Adipocyte (in vitro differentiated cells): ENCODE measurements around the gene CSNK1G1.

ENCODE experiments used
- DNase-seq: peaks from one replicate; pipeline ENCODE4 v3.0.0-alpha.2; 2015; ENCODE audit warnings: low read depth
- H3K27me3 ChIP-seq: replicated peaks from 2 replicates; pipeline ENCODE4 v1.7.0; 2013; ENCODE audit warnings: mild to moderate bottlenecking, low read length, moderate library complexity; ENCODE audit not compliant: control insufficient read depth, insufficient read depth
- H3K36me3 ChIP-seq: 2 replicates; pipeline ENCODE4 v1.7.0; 2013; ENCODE audit warnings: low read length, mild to moderate bottlenecking, moderate library complexity; ENCODE audit not compliant: control insufficient read depth, insufficient read depth, severe bottlenecking
- H3K4me1 ChIP-seq: 2 replicates; pipeline ENCODE4 v1.7.0; 2013; ENCODE audit warnings: mild to moderate bottlenecking, low read length, moderate library complexity; ENCODE audit not compliant: control insufficient read depth, insufficient read depth
- H3K4me3 ChIP-seq: 2 replicates; pipeline ENCODE4 v1.7.0; 2013; ENCODE audit warnings: mild to moderate bottlenecking, low read length, moderate library complexity
- H3K9ac ChIP-seq: 2 replicates; pipeline ENCODE4 v1.7.0; 2013; ENCODE audit warnings: mild to moderate bottlenecking, low read length, moderate library complexity
- H3K9me3 ChIP-seq: 2 replicates; pipeline ENCODE4 v1.7.0; 2013; ENCODE audit warnings: mild to moderate bottlenecking, low read length, moderate library complexity; ENCODE audit not compliant: control insufficient read depth

Gene CSNK1G1

GRCh38 chr15:64136347-64136746, 219.6 kb downstream of the CSNK1G1 start:
- Histone ChIP-seq H3K9ac (no peak overlapping the region), H3K27me3 (no peaks in the 10 kb centered on the region), H3K4me1 (peaks cover 11% of the 10 kb centered on the region), H3K9me3 (no peaks in the 10 kb centered on the region), H3K4me3 (no peak overlapping the region), H3K36me3 (peaks cover 74% of the 10 kb centered on the region)
- DNase-seq = no peak

- Histone ChIP-seq H3K9ac (no peak overlapping the region), H3K4me3 (no peak overlapping the region), H3K27me3 (no peaks in the 10 kb centered on the region), H3K9me3 (no peaks in the 10 kb centered on the region), H3K36me3 (peaks cover 87% of the 10 kb centered on the region), H3K4me1 (peaks cover 11% of the 10 kb centered on the region)
- DNase-seq = no peak
Observed at GRCh38 chr15:64134345-64134829, 221.6 kb downstream of the CSNK1G1 start.

GRCh38 chr15:64133623-64134344, 222.2 kb downstream of the CSNK1G1 start:
- Histone ChIP-seq H3K36me3 (peaks cover 89% of the 10 kb centered on the region), H3K4me3 (no peak overlapping the region), H3K9ac (no peak overlapping the region), H3K4me1 (peaks cover 11% of the 10 kb centered on the region), H3K27me3 (no peaks in the 10 kb centered on the region), H3K9me3 (no peaks in the 10 kb centered on the region)
- no peak for DNase-seq

GRCh38 chr15:64132217-64132616, 223.8 kb downstream of the CSNK1G1 start:
- Histone ChIP-seq H3K9me3 (no peaks in the 10 kb centered on the region), H3K27me3 (no peaks in the 10 kb centered on the region), H3K36me3 (peaks cover 89% of the 10 kb centered on the region), H3K4me1 (peaks cover 11% of the 10 kb centered on the region), H3K9ac (no peak overlapping the region), H3K4me3 (no peak overlapping the region)
- DNase-seq = no peak

GRCh38 chr15:64131547-64131946, 224.4 kb downstream of the CSNK1G1 start:
- DNase-seq = no peak
- H3K4me1 ChIP-seq = peaks cover 11% of the 10 kb centered on the region
- peaks cover 89% of the 10 kb centered on the region for H3K36me3 ChIP-seq
- no peak overlapping the region for H3K9ac ChIP-seq
- no peaks in the 10 kb centered on the region for H3K27me3 ChIP-seq
- H3K9me3 ChIP-seq = no peaks in the 10 kb centered on the region
- H3K4me3 ChIP-seq = no peak overlapping the region

- no peaks in the 10 kb centered on the region for H3K9me3 ChIP-seq
- no peaks in the 10 kb centered on the region for H3K27me3 ChIP-seq
- DNase-seq = no peak
- H3K4me1 ChIP-seq = peaks cover 11% of the 10 kb centered on the region
- no peak overlapping the region for H3K9ac ChIP-seq
- H3K36me3 ChIP-seq = peaks cover 90% of the 10 kb centered on the region
- H3K4me3 ChIP-seq = no peak overlapping the region
Observed at GRCh38 chr15:64130159-64130558, 225.8 kb downstream of the CSNK1G1 start.

GRCh38 chr15:64127521-64128270, 228.3 kb downstream of the CSNK1G1 start:
- H3K36me3 ChIP-seq = peaks cover 94% of the 10 kb centered on the region
- no peak overlapping the region for H3K9ac ChIP-seq
- peaks cover 4% of the 10 kb centered on the region for H3K4me1 ChIP-seq
- H3K4me3 ChIP-seq = no peak overlapping the region
- no peaks in the 10 kb centered on the region for H3K9me3 ChIP-seq
- no peak for DNase-seq
- no peaks in the 10 kb centered on the region for H3K27me3 ChIP-seq

GRCh38 chr15:64125978-64126377, 230.0 kb downstream of the CSNK1G1 start:
- Histone ChIP-seq H3K9me3 (no peaks in the 10 kb centered on the region), H3K36me3 (peaks cover 94% of the 10 kb centered on the region), H3K9ac (no peak overlapping the region), H3K4me1 (peaks cover 4% of the 10 kb centered on the region), H3K27me3 (no peaks in the 10 kb centered on the region), H3K4me3 (no peak overlapping the region)
- no peak for DNase-seq

- Histone ChIP-seq H3K9ac (no peak overlapping the region), H3K27me3 (no peaks in the 10 kb centered on the region), H3K36me3 (peaks cover 93% of the 10 kb centered on the region), H3K9me3 (no peaks in the 10 kb centered on the region), H3K4me1 (peaks cover 4% of the 10 kb centered on the region), H3K4me3 (no peak overlapping the region)
- peak; percentile 71 for DNase-seq
Observed at GRCh38 chr15:64122936-64123351, 233.0 kb downstream of the CSNK1G1 start.

GRCh38 chr15:64122444-64122843, 233.5 kb downstream of the CSNK1G1 start:
- peaks cover 93% of the 10 kb centered on the region for H3K36me3 ChIP-seq
- no peak for DNase-seq
- no peak overlapping the region for H3K9ac ChIP-seq
- no peaks in the 10 kb centered on the region for H3K9me3 ChIP-seq
- no peak overlapping the region for H3K4me3 ChIP-seq
- H3K27me3 ChIP-seq = no peaks in the 10 kb centered on the region
- peaks cover 4% of the 10 kb centered on the region for H3K4me1 ChIP-seq

GRCh38 chr15:64121614-64122013, 234.4 kb downstream of the CSNK1G1 start:
- no peak overlapping the region for H3K9ac ChIP-seq
- H3K36me3 ChIP-seq = peaks cover 91% of the 10 kb centered on the region
- peaks cover 8% of the 10 kb centered on the region for H3K4me1 ChIP-seq
- no peak for DNase-seq
- no peak overlapping the region for H3K4me3 ChIP-seq
- no peaks in the 10 kb centered on the region for H3K9me3 ChIP-seq
- H3K27me3 ChIP-seq = no peaks in the 10 kb centered on the region
